GM23338 (cell line): ENCODE measurements around the gene FAM171A1. TPM values are rescaled to one million over a fixed set of nuclear protein-coding genes. Genes with fewer than 3 reads are reported as not detected.

ENCODE experiments used
- ATAC-seq: fragments of 200-7000 bp; cut with Tn5 transposase; 3 replicates; pipeline ENCODE4 v1.9.1; 2020
- DNase-seq: peaks from one replicate; pipeline ENCODE4 v3.0.0-alpha.2; 2015; ENCODE audit warnings: low spot score
- H2AFZ ChIP-seq: fragments of 200-600 bp; sonication (generic); 2 replicates; pipeline ENCODE4 v1.8.0; 2016; ENCODE audit warnings: antibody characterized with exemption, mild to moderate bottlenecking, moderate library complexity
- H3F3A ChIP-seq: fragments of 200-600 bp; sonication (generic); replicated peaks from 2 replicates; pipeline ENCODE4 v1.8.0; 2017; ENCODE audit warnings: antibody characterized with exemption, mixed run types, low read depth
- H3K27ac ChIP-seq: fragments of 200-600 bp; sonication (generic); 2 replicates; pipeline ENCODE4 v1.6.1; 2016; ENCODE audit warnings: low read depth
- H3K27me3 ChIP-seq: fragments of 200-600 bp; sonication (generic); 2 replicates; pipeline ENCODE4 v1.8.0; 2016; ENCODE audit warnings: mild to moderate bottlenecking, mixed run types, moderate library complexity; ENCODE audit not compliant: insufficient read depth
- H3K36me3 ChIP-seq: fragments of 200-600 bp; sonication (generic); 2 replicates; pipeline ENCODE4 v1.8.0; 2016; ENCODE audit warnings: mild to moderate bottlenecking; ENCODE audit not compliant: insufficient read depth
- H3K4me1 ChIP-seq: fragments of 200-600 bp; sonication (generic); 2 replicates; pipeline ENCODE4 v1.8.0; 2016; ENCODE audit warnings: mild to moderate bottlenecking, moderate library complexity; ENCODE audit not compliant: insufficient read depth
- H3K4me2 ChIP-seq: fragments of 200-600 bp; sonication (generic); 2 replicates; pipeline ENCODE4 v1.7.1; 2017; ENCODE audit warnings: mixed run types
- H3K4me3 ChIP-seq: fragments of 200-600 bp; sonication (generic); 2 replicates; pipeline ENCODE4 v1.6.1; 2016; ENCODE audit warnings: mixed run types
- H3K79me2 ChIP-seq: fragments of 200-600 bp; sonication (generic); replicated peaks from 2 replicates; pipeline ENCODE4 v1.8.0; 2017; ENCODE audit warnings: mild to moderate bottlenecking; ENCODE audit not compliant: insufficient read depth
- H3K9me2 ChIP-seq: fragments of 200-600 bp; sonication (generic); 2 replicates; pipeline ENCODE4 v1.8.0; 2017; ENCODE audit not compliant: insufficient read depth
- H4K20me1 ChIP-seq: fragments of 200-600 bp; sonication (generic); replicated peaks from 2 replicates; pipeline ENCODE4 v1.8.0; 2017; ENCODE audit warnings: mild to moderate bottlenecking; ENCODE audit not compliant: insufficient read depth
- H3K27ac Mint-ChIP-seq: 2 replicates; pipeline ENCODE4 v1.8.0; 2020; ENCODE audit warnings: inconsistent platforms, mild to moderate bottlenecking, moderate library complexity, mixed read lengths
- H3K27me3 Mint-ChIP-seq: 3 replicates; pipeline ENCODE4 v1.8.0; 2022; ENCODE audit warnings: low read depth, mild to moderate bottlenecking, moderate library complexity, mixed read lengths, inconsistent platforms; ENCODE audit not compliant: insufficient read depth, poor library complexity
- H3K36me3 Mint-ChIP-seq: 3 replicates; pipeline ENCODE4 v1.8.0; 2021; ENCODE audit warnings: low read depth, mild to moderate bottlenecking, inconsistent platforms, moderate library complexity, mixed read lengths
- H3K4me1 Mint-ChIP-seq: 3 replicates; pipeline ENCODE4 v1.8.0; 2020; ENCODE audit warnings: mild to moderate bottlenecking, inconsistent platforms, mixed read lengths
- H3K4me3 Mint-ChIP-seq: 3 replicates; pipeline ENCODE4 v1.8.0; 2021; ENCODE audit warnings: moderate library complexity, mild to moderate bottlenecking, inconsistent platforms, mixed read lengths
- H3K9me3 Mint-ChIP-seq: 3 replicates; pipeline ENCODE4 v1.8.0; 2020; ENCODE audit warnings: moderate library complexity, mild to moderate bottlenecking, inconsistent platforms, mixed read lengths
- CREB1 ChIP-seq: fragments of 250-450 bp; sonication (Bioruptor Pico); IDR thresholded peaks from 2 replicates; pipeline ENCODE4 v1.5.0; 2020; ENCODE audit warnings: low read depth, mild to moderate bottlenecking, moderate library complexity
- EZH2 ChIP-seq: fragments of 200-600 bp; sonication (generic); IDR thresholded peaks from one replicate; pipeline ENCODE4 v1.8.0; 2017; ENCODE audit warnings: antibody characterized with exemption, mild to moderate bottlenecking, low read depth; ENCODE audit not compliant: unreplicated experiment
- EZH2phosphoT487 ChIP-seq: fragments of 200-600 bp; sonication (generic); IDR thresholded peaks from one replicate; pipeline ENCODE4 v1.8.1; 2018; ENCODE audit warnings: antibody characterized with exemption; ENCODE audit not compliant: unreplicated experiment
- JUNB ChIP-seq: IDR thresholded peaks from one replicate; pipeline ENCODE4 v1.6.1; 2016; ENCODE audit warnings: antibody characterized with exemption; ENCODE audit not compliant: unreplicated experiment
- NANOG ChIP-seq: IDR thresholded peaks from 2 replicates; pipeline ENCODE4 v1.6.1; 2016; ENCODE audit warnings: antibody characterized with exemption, borderline replicate concordance
- POLR2AphosphoS5 ChIP-seq: IDR thresholded peaks from 2 replicates; pipeline ENCODE4 v1.6.1; 2016; ENCODE audit warnings: antibody characterized with exemption, low read depth
- STAT1 ChIP-seq: IDR thresholded peaks from one replicate; pipeline ENCODE4 v1.6.1; 2016; ENCODE audit warnings: antibody characterized with exemption; ENCODE audit not compliant: unreplicated experiment
- ZNF114 ChIP-seq: fragments of 250-450 bp; sonication (Bioruptor Pico); IDR thresholded peaks from 2 replicates; pipeline ENCODE4 v1.5.0; 2020; ENCODE audit warnings: mild to moderate bottlenecking, moderate library complexity
- ZNF331 ChIP-seq: fragments of 250-450 bp; sonication (Bioruptor Pico); IDR thresholded peaks from 2 replicates; pipeline ENCODE4 v1.5.0; 2020; ENCODE audit warnings: low read depth, mild to moderate bottlenecking, moderate library complexity
- polyA plus RNA-seq: library from polyadenylated mRNA; unstranded; fragments of >200 nt; fragmentation: Nextera tagmentation; extraction: Ambion mirVana; gene quantifications from 2 replicates; pipeline ENCODE4 v1.2.1, GENCODE V29; 2016
- total RNA-seq: library from RNA; depleted of rRNA; stranded (reverse); fragments of >200 nt; shearing (Covaris generic); gene quantifications from 2 replicates; pipeline ENCODE4 v1.2.3, GENCODE V29; 2014
- TF ChIP-seq, protein P1 (sequence below): IDR thresholded peaks from 2 replicates; pipeline ENCODE4 v1.6.1; 2016; ENCODE audit warnings: antibody characterized with exemption
- TF ChIP-seq, protein P2 (sequence below): IDR thresholded peaks from one replicate; pipeline ENCODE4 v1.6.1; 2018; ENCODE audit warnings: antibody characterized with exemption; ENCODE audit not compliant: unreplicated experiment
- TF ChIP-seq, protein P3 (sequence below): fragments of 250-450 bp; sonication (Bioruptor Pico); IDR thresholded peaks from 2 replicates; pipeline ENCODE4 v1.5.0; 2020; ENCODE audit warnings: mild to moderate bottlenecking, moderate library complexity
- TF ChIP-seq, protein P4 (sequence below), 2 experiments: fragments of 200-600 bp in 1 of 2; sonication (generic) in 1 of 2; conservative IDR thresholded peaks; 2 replicates each; pipeline versions ENCODE4 v1.5.1 to v1.6.1; 2016 to 2017; ENCODE audit warnings: antibody characterized with exemption in 2 of 2, low read depth in 2 of 2, mild to moderate bottlenecking in 2 of 2, moderate library complexity in 1 of 2

Gene FAM171A1
- total and polyA plus RNA-seq, 2 experiments from 2014 or later: 11.3 to 32.2 TPM

DNA sequence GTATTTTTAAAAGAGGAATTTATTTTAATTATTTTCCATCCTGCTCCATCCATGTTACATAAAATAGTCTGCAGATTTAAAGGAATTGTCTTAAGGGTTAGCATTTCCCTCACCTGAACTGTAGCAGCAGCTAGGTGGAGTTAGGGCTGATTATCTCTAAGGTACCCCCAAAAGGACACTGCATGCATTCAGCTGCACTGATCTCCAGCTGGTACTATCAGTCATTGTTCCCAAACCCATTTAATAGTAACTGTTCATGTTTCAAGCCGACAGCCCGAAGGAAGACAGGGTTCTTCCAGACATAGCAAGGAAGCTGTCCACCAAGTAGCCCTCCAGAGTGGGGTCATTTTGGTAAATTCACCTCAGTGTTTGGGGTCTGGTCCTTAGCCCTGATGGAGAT, 48.7 kb downstream of the FAM171A1 start:
- no peaks in the 10 kb centered on the region for H3K36me3 ChIP-seq
- no peaks in the 10 kb centered on the region for H3K27me3 ChIP-seq
- H2AFZ ChIP-seq: no peak overlapping the region
- Mint-ChIP-seq H3K27me3 (no peaks in the 10 kb centered on the region), H3K4me1 (peaks cover 18% of the 10 kb centered on the region), H3K27ac (no peak overlapping the region), H3K36me3 (0 out of 3 replicates have a peak, but pooled peaks cover 3% of the 10 kb centered on the region), H3K9me3 (no peaks in the 10 kb centered on the region), H3K4me3 (no peak overlapping the region)
- no peaks in the 10 kb centered on the region for H3F3A ChIP-seq
- DNase-seq (no peak), ATAC-seq (no peak)
- no peak overlapping the region for H3K27ac ChIP-seq
- peaks cover 3% of the 10 kb centered on the region for H4K20me1 ChIP-seq
- H3K9me2 ChIP-seq: no peaks in the 10 kb centered on the region
- TF ChIP-seq, protein P1, sequence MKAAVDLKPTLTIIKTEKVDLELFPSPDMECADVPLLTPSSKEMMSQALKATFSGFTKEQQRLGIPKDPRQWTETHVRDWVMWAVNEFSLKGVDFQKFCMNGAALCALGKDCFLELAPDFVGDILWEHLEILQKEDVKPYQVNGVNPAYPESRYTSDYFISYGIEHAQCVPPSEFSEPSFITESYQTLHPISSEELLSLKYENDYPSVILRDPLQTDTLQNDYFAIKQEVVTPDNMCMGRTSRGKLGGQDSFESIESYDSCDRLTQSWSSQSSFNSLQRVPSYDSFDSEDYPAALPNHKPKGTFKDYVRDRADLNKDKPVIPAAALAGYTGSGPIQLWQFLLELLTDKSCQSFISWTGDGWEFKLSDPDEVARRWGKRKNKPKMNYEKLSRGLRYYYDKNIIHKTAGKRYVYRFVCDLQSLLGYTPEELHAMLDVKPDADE: no peak
- TF ChIP-seq CREB1 (CRISPR knock-in tag) (no peak), EZH2 (no peak), POLR2AphosphoS5 (no peak), EZH2phosphoT487 (no peak), JUNB (no peak), NANOG (no peak), ZNF331 (CRISPR knock-in tag) (no peak), ZNF114 (no peak), STAT1 (no peak)
- TF ChIP-seq, protein P2, sequence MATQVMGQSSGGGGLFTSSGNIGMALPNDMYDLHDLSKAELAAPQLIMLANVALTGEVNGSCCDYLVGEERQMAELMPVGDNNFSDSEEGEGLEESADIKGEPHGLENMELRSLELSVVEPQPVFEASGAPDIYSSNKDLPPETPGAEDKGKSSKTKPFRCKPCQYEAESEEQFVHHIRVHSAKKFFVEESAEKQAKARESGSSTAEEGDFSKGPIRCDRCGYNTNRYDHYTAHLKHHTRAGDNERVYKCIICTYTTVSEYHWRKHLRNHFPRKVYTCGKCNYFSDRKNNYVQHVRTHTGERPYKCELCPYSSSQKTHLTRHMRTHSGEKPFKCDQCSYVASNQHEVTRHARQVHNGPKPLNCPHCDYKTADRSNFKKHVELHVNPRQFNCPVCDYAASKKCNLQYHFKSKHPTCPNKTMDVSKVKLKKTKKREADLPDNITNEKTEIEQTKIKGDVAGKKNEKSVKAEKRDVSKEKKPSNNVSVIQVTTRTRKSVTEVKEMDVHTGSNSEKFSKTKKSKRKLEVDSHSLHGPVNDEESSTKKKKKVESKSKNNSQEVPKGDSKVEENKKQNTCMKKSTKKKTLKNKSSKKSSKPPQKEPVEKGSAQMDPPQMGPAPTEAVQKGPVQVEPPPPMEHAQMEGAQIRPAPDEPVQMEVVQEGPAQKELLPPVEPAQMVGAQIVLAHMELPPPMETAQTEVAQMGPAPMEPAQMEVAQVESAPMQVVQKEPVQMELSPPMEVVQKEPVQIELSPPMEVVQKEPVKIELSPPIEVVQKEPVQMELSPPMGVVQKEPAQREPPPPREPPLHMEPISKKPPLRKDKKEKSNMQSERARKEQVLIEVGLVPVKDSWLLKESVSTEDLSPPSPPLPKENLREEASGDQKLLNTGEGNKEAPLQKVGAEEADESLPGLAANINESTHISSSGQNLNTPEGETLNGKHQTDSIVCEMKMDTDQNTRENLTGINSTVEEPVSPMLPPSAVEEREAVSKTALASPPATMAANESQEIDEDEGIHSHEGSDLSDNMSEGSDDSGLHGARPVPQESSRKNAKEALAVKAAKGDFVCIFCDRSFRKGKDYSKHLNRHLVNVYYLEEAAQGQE: no peak
- TF ChIP-seq, protein P3, sequence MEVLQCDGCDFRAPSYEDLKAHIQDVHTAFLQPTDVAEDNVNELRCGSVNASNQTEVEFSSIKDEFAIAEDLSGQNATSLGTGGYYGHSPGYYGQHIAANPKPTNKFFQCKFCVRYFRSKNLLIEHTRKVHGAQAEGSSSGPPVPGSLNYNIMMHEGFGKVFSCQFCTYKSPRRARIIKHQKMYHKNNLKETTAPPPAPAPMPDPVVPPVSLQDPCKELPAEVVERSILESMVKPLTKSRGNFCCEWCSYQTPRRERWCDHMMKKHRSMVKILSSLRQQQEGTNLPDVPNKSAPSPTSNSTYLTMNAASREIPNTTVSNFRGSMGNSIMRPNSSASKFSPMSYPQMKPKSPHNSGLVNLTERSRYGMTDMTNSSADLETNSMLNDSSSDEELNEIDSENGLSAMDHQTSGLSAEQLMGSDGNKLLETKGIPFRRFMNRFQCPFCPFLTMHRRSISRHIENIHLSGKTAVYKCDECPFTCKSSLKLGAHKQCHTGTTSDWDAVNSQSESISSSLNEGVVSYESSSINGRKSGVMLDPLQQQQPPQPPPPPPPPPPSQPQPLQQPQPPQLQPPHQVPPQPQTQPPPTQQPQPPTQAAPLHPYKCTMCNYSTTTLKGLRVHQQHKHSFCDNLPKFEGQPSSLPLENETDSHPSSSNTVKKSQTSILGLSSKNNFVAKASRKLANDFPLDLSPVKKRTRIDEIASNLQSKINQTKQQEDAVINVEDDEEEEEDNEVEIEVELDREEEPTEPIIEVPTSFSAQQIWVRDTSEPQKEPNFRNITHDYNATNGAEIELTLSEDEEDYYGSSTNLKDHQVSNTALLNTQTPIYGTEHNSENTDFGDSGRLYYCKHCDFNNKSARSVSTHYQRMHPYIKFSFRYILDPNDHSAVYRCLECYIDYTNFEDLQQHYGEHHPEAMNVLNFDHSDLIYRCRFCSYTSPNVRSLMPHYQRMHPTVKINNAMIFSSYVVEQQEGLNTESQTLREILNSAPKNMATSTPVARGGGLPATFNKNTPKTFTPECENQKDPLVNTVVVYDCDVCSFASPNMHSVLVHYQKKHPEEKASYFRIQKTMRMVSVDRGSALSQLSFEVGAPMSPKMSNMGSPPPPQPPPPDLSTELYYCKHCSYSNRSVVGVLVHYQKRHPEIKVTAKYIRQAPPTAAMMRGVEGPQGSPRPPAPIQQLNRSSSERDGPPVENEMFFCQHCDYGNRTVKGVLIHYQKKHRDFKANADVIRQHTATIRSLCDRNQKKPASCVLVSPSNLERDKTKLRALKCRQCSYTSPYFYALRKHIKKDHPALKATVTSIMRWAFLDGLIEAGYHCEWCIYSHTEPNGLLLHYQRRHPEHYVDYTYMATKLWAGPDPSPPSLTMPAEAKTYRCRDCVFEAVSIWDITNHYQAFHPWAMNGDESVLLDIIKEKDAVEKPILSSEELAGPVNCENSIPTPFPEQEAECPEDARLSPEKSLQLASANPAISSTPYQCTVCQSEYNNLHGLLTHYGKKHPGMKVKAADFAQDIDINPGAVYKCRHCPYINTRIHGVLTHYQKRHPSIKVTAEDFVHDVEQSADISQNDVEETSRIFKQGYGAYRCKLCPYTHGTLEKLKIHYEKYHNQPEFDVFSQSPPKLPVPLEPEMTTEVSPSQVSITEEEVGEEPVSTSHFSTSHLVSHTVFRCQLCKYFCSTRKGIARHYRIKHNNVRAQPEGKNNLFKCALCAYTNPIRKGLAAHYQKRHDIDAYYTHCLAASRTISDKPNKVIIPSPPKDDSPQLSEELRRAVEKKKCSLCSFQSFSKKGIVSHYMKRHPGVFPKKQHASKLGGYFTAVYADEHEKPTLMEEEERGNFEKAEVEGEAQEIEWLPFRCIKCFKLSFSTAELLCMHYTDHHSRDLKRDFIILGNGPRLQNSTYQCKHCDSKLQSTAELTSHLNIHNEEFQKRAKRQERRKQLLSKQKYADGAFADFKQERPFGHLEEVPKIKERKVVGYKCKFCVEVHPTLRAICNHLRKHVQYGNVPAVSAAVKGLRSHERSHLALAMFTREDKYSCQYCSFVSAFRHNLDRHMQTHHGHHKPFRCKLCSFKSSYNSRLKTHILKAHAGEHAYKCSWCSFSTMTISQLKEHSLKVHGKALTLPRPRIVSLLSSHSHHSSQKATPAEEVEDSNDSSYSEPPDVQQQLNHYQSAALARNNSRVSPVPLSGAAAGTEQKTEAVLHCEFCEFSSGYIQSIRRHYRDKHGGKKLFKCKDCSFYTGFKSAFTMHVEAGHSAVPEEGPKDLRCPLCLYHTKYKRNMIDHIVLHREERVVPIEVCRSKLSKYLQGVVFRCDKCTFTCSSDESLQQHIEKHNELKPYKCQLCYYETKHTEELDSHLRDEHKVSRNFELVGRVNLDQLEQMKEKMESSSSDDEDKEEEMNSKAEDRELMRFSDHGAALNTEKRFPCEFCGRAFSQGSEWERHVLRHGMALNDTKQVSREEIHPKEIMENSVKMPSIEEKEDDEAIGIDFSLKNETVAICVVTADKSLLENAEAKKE (CRISPR knock-in tag): no peak
- TF ChIP-seq, protein P4, sequence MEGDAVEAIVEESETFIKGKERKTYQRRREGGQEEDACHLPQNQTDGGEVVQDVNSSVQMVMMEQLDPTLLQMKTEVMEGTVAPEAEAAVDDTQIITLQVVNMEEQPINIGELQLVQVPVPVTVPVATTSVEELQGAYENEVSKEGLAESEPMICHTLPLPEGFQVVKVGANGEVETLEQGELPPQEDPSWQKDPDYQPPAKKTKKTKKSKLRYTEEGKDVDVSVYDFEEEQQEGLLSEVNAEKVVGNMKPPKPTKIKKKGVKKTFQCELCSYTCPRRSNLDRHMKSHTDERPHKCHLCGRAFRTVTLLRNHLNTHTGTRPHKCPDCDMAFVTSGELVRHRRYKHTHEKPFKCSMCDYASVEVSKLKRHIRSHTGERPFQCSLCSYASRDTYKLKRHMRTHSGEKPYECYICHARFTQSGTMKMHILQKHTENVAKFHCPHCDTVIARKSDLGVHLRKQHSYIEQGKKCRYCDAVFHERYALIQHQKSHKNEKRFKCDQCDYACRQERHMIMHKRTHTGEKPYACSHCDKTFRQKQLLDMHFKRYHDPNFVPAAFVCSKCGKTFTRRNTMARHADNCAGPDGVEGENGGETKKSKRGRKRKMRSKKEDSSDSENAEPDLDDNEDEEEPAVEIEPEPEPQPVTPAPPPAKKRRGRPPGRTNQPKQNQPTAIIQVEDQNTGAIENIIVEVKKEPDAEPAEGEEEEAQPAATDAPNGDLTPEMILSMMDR (conservative IDR thresholded peaks at IDR 0.05; ENCODE audit: low read depth in 2 of 2): no peak
- no peaks in the 10 kb centered on the region; the same call in 1 of the 2 replicates for H3K79me2 ChIP-seq
- peaks cover 8% of the 10 kb centered on the region; the same call in 1 of the 2 replicates for H3K4me1 ChIP-seq
- no peak overlapping the region for H3K4me3 ChIP-seq
- H3K4me2 ChIP-seq: no peak overlapping the region
